ENCODE results near the gene C2CD4D. TPM values are rescaled to one million over a fixed set of nuclear protein-coding genes. Genes with fewer than 3 reads are reported as not detected.
A peak's percentile ranks its signal among the peaks of the same experiment; 100 is the strongest.
"Not testable (repeated sequence)": the region's sequence is repeated elsewhere in the genome, so short reads cannot be mapped to it uniquely, and the experiment has no call there.

Gene C2CD4D
- total RNA-seq, 3 donors from 2014 or later: 0.33 to 0.90 (median 0.87) TPM

DNA sequence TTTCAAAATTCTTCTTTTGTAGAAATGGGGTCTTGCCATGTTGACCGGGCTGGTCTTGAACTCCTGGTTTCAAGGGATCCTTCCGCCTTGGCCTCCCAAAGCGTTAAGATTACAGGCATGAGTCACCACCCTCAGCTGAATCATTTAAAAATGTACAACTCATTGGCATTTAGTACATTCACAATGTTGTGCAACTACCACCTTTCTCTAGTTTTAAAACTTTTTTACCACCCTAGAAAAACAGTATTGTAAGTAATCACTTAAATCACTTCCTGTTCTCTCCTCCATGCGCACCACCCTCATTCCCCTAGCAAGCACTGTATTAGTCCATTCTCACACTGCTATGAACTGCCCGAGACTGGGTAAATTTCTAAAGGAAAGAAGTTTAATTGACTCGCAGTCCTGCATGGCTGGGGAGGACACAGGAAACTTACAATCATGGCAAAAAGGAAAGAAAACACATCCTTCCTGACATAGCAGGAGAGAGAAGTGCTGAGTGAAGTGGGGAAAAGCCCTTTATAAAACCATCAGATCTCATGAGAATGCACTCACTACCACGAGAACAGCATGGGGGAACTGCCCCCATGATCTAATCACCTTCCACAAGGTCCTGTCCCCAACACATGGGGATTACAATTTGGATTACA lies 28.3 kb upstream of the C2CD4D start:
- Mint-ChIP-seq H3K4me3 (no peak overlapping the region), H3K9me3 (no peaks in the 10 kb centered on the region), H3K36me3 (ENCODE audit: insufficient read depth) (peaks cover 3% of the 10 kb centered on the region), H3K4me1 (ENCODE audit: low read depth) (peaks cover 3% of the 10 kb centered on the region), H3K27me3 (ENCODE audit: low read depth) (no peaks in the 10 kb centered on the region)
- ATAC-seq (peak; percentile 27 to 48), DNase-seq (no peak)

DNA sequence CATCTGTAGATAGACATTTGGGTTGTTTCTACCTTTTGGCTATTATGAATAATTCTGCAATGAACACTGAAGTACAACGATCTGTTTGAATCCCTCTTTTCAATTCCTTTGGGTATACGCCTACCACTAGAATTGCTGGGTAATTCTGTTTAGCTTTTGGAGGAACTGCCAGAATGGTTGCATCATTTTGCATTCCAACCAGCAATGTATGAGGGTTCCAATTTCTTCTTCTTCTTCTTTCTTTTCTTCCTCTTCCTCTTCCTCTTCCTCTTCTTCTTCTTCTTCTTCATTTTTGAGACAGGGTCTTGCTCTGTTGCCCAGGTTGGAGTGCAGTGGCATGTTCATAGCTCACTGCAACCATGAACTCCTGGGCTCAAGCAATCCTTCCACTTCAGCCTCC lies 27.7 kb upstream of the C2CD4D start:
- no peak for DNase-seq
- Mint-ChIP-seq H3K4me3 (no peak overlapping the region), H3K36me3 (ENCODE audit: insufficient read depth) (peaks cover 2% of the 10 kb centered on the region), H3K4me1 (ENCODE audit: low read depth) (peaks cover 3% of the 10 kb centered on the region), H3K9me3 (no peaks in the 10 kb centered on the region), H3K27me3 (ENCODE audit: low read depth) (no peaks in the 10 kb centered on the region)
- ATAC-seq: no peak

DNA sequence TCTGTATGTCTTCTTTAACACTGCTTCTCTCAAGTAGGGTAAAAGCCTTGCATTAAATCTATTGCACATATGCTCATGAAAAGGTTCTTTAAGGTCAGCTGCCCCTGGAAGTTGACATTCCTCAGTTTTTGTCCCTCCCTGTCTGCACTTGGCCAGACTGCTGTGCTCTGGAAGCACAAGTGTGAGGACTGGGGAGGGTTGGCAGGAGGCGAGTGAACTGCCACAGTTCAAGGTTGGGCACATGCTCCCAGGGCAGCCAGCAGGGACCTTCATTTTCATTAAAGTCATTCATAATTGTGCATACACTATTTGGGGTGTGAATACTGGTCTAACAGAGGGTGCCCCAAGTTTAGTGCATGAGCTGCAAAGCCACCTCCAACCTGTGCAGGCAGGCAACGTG lies 24.8 kb upstream of the C2CD4D start:
- Mint-ChIP-seq H3K36me3 (ENCODE audit: insufficient read depth) (no peaks in the 10 kb centered on the region), H3K4me3 (no peak overlapping the region), H3K9me3 (no peaks in the 10 kb centered on the region), H3K4me1 (ENCODE audit: low read depth) (peaks cover 3% of the 10 kb centered on the region), H3K27me3 (ENCODE audit: low read depth) (no peaks in the 10 kb centered on the region)
- DNase-seq (no peak), ATAC-seq (no peak)

GRCh38 chr1:151862604-151863003 lies 23.0 kb upstream of the C2CD4D start:
- no peak for DNase-seq
- no peaks in the 10 kb centered on the region for H3K4me1 Mint-ChIP-seq (ENCODE audit: low read depth)
- no peak overlapping the region for H3K4me3 Mint-ChIP-seq
- H3K9me3 Mint-ChIP-seq: no peaks in the 10 kb centered on the region
- no peak for ATAC-seq
- no peaks in the 10 kb centered on the region for H3K27me3 Mint-ChIP-seq (ENCODE audit: low read depth)
- H3K36me3 Mint-ChIP-seq (ENCODE audit: insufficient read depth): no peaks in the 10 kb centered on the region

DNA sequence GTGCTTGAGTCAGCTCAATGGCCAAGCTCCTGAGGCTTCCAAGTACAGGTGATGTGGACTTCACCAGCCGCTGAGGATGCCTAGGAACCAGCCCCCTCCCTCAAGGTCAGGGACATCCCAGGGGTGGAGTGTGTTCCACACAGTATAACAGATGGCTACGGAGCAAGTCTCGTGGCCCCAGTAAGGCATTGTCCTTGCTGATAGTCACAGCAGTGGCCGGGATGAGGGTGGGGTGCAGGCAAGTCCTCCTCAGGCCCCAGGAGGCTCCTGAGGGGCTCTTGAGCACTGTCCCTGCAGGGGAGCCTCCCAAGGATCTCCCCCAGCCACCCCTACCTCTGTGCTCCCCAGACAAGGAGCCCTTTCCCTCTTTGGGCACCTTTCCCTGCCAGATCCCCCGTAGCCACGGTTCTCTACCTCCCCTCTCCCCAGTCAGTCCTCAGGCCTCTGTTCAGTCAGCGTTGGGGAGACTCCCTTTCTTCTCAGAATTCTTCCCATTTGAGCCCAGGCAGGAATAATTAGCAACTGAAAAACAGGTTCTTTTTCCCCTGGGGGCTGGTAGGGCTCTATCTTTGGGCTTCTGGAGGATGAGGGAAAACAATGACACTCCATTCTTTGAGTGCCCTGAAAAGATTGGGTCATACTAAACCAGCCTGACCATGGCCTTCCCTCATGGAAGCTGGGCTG lies 21.0 kb upstream of the C2CD4D start:
- ATAC-seq (no peak), DNase-seq (no peak)
- Mint-ChIP-seq H3K36me3 (ENCODE audit: insufficient read depth) (no peaks in the 10 kb centered on the region), H3K9me3 (no peaks in the 10 kb centered on the region), H3K4me3 (no peak overlapping the region), H3K4me1 (ENCODE audit: low read depth) (no peaks in the 10 kb centered on the region), H3K27me3 (ENCODE audit: low read depth) (no peaks in the 10 kb centered on the region)

DNA sequence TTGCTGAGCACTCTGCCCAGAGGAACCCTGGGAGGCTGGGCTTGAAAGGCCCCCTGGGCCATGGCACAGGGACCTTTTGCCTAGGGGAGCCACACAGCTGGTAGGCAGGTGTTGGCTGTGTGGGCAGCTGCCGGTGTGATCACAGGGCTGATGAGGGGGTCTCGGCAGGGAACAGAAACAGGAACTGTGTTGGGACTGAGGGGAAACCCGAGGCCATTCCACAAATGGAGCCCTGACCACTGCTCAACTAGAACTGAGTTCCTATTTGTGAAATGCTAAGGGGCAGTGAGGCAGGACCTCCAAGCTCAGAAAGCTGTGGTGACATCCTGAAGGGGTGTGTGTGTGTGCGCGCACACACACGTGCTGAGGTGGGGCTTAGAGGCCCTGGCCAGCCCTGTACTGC lies 20.3 kb upstream of the C2CD4D start:
- H3K9me3 Mint-ChIP-seq: no peaks in the 10 kb centered on the region
- no peaks in the 10 kb centered on the region for H3K4me1 Mint-ChIP-seq (ENCODE audit: low read depth)
- H3K4me3 Mint-ChIP-seq: no peak overlapping the region
- DNase-seq (no peak), ATAC-seq (no peak)
- no peaks in the 10 kb centered on the region for H3K36me3 Mint-ChIP-seq (ENCODE audit: insufficient read depth)
- H3K27me3 Mint-ChIP-seq (ENCODE audit: low read depth): no peaks in the 10 kb centered on the region

DNA sequence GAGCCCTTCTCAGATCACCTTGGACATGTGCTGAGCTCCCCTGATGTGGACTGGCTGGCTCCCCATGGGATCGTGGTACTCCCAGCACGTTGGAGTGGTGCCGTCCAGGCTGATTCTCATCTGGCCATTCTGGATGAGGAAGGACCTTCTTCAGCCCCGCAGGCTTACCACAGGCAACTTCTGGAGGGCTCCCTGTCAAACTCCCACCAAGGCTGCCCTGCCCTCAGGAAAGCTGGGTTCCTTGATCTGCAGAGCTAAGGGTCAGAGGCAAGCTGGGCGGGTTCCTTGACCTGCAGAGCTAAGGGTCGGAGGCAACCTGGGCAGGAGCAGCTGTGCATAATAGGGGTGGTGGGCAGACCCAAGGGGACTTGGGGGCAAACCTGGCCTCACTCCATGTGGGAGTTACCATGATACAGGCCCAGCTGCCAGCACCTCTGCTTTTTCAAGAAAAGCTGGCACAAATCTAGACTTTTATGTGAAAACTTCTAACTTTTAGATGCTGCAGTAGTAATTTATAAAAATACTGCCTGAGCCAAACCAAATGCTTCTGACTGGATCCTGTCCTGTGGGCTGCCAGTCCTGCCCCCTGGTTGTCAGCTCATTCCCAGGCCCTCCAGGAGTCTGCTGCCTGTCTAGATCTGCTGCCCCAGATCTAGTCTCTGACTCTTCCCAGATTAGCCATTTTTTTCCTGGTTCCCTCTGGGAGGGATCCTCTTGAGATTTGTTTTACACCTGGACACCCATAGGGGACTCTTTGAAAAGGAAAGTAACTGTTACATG lies 19.5 kb upstream of the C2CD4D start:
- no peak for ATAC-seq
- no peaks in the 10 kb centered on the region for H3K4me1 Mint-ChIP-seq (ENCODE audit: low read depth)
- no peaks in the 10 kb centered on the region for H3K27me3 Mint-ChIP-seq (ENCODE audit: low read depth)
- no peaks in the 10 kb centered on the region for H3K9me3 Mint-ChIP-seq
- no peak overlapping the region for H3K4me3 Mint-ChIP-seq
- DNase-seq: no peak
- no peaks in the 10 kb centered on the region for H3K36me3 Mint-ChIP-seq (ENCODE audit: insufficient read depth)

DNA sequence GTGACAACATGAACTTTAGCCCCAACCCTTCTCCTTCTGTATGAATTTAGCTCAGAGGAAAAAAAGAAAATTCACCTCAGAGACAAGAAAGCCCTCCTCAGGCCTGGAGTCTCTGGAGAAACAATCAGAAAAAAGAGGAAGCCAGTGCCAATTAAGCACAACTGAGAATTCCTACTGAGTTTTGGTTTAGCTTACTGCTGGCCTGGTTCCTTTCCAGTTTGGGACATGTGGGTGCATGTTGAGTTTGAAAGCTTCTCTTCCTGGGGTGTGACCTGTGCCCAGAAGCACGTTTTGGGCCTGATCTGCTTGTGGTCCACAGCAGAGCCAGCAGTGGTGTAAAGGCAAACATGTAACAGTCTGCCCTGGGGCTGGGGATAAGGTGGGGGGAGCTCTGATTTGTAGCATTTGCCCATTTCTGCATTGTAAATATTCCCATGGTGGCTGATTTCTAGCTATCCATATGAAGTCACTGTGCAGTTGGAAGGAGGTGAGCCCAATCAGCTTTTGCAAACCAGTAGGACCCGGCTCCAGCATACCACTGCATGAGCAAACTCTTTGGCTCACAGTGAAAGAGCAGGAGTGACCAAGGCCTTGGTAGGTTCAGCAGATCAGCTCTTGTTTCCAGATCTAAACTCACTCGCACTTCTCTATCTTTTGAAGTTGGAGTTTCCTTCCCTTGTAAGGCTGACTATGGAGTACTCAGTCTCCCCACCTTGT lies 18.6 kb upstream of the C2CD4D start:
- Mint-ChIP-seq H3K27me3 (ENCODE audit: low read depth) (no peaks in the 10 kb centered on the region), H3K36me3 (ENCODE audit: insufficient read depth) (no peaks in the 10 kb centered on the region), H3K4me3 (no peak overlapping the region), H3K4me1 (ENCODE audit: low read depth) (no peaks in the 10 kb centered on the region), H3K9me3 (no peaks in the 10 kb centered on the region)
- ATAC-seq (no peak), DNase-seq (no peak)

DNA sequence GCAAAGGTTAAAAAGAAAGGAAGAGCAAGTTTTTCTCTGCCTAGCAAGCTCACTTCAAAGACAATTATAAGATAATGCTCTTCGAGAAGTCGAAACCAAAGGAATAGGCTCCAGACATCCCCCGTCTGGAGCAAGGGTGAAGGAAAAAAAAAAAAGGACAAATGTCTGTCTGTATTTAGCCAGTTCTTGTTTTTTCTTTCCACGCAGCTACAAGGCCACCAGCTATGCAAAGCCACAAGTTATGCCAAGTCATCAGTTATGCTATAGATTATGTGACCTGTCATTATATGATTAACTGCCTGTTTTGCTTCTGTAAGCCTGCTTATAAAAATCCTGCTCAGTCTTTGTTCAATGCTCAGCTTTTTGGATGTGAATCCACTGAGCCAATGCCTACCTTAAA lies 16.3 kb upstream of the C2CD4D start:
- no peak for ATAC-seq
- no peaks in the 10 kb centered on the region for H3K9me3 Mint-ChIP-seq

DNA sequence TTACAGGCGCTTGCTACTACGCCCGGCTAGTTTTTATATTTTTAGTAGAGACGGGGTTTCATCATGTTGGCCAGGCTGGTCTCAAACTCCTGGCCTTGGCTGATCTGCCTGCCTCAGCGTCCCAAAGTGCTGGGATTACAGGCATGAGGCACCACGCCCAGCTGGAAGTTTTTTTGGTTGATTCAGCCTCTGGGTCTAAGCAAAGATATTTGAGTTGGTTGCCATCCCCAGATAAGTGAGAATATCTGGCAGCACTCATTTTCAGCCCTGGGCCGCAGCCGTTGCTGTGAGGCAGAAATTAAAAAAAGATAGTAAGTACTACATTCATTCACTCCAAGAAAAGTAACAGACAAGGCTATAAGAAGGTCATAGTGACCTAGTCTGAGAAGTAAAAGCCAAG lies 15.9 kb upstream of the C2CD4D start:
- not testable (repeated sequence) for ATAC-seq; H3K36me3 Mint-ChIP-seq (ENCODE audit: insufficient read depth); DNase-seq; H3K4me3 Mint-ChIP-seq; H3K9me3 Mint-ChIP-seq; H3K27me3 Mint-ChIP-seq (ENCODE audit: low read depth); H3K4me1 Mint-ChIP-seq (ENCODE audit: low read depth)

More for the DNA sequence above, 16.3 kb upstream of the C2CD4D start:
- no peaks in the 10 kb centered on the region for H3K4me1 Mint-ChIP-seq (ENCODE audit: low read depth)
- H3K27me3 Mint-ChIP-seq (ENCODE audit: low read depth): no peaks in the 10 kb centered on the region
- DNase-seq: no peak
- H3K36me3 Mint-ChIP-seq (ENCODE audit: insufficient read depth): peaks cover 4% of the 10 kb centered on the region
- no peak overlapping the region for H3K4me3 Mint-ChIP-seq

GRCh38 chr1:151854658-151855057 lies 15.0 kb upstream of the C2CD4D start:
- DNase-seq: no peak
- H3K27me3 Mint-ChIP-seq (ENCODE audit: low read depth): no peaks in the 10 kb centered on the region
- peaks cover 9% of the 10 kb centered on the region for H3K36me3 Mint-ChIP-seq (ENCODE audit: insufficient read depth)
- ATAC-seq: no peak
- H3K4me3 Mint-ChIP-seq: no peak overlapping the region
- H3K9me3 Mint-ChIP-seq: no peaks in the 10 kb centered on the region
- no peaks in the 10 kb centered on the region for H3K4me1 Mint-ChIP-seq (ENCODE audit: low read depth)

DNA sequence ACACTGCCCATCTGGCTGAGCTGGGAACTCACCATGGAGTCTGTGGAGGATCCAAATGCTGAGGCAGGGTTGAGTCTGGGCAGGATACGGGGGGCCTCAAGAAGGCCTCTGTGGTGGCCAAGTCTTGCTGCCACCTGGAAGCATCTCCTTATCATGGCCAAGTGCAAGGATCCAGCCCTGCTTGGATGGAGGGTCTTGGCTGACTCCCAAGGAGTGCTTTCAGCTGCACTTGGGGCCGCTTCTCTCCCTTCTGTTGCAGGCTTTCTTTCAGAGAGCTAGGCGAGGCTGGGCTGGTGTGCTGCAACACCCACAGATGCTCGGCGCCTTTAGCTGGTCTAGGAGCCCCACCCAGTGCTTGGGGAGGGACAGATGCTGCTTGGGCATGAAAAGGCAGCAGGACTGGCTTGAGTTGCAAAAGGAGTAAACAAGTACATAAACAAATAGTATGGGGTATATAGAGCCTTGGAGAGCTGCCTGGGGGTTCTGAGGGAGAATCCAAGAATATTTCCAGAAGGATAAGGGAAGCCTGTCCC lies 13.9 kb upstream of the C2CD4D start, which contains the start of gene THEM5:
TSS of gene THEM5 (minus strand) at position 302 of the 533 bp plus-strand sequence. CDS start at position 155, 147 bp downstream.
- Mint-ChIP-seq H3K9me3 (no peaks in the 10 kb centered on the region), H3K4me1 (ENCODE audit: low read depth) (peaks cover 10% of the 10 kb centered on the region), H3K36me3 (ENCODE audit: insufficient read depth) (peaks cover 14% of the 10 kb centered on the region), H3K4me3 (no peak within 1 kb of the TSS), H3K27me3 (ENCODE audit: low read depth) (no peaks in the 10 kb centered on the region)
- ATAC-seq (no peak), DNase-seq (no peak)

DNA sequence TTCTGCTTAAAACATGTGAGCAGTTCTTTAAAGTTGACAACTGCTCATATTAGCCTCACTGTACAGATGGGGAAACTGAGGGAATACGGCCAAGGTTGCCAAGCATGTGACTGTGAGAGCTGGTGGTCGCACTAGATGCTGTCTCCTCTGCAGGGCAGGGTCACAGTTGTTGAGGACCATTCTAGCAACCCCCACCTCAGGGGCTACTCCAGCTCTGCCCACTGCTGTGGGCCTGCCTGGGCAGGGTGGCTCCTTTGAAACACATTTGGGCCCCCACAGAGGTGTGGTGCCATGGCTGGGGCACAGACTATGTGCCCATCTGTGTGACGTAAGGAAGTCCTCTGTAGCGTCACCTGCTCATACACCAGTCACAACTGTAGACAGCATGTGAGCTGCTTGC lies 13.1 kb upstream of the C2CD4D start:
- DNase-seq (no peak), ATAC-seq (no peak)
- Mint-ChIP-seq H3K4me3 (no peak overlapping the region), H3K27me3 (ENCODE audit: low read depth) (no peaks in the 10 kb centered on the region), H3K4me1 (ENCODE audit: low read depth) (peaks cover 15% of the 10 kb centered on the region), H3K36me3 (ENCODE audit: insufficient read depth) (peaks cover 14% of the 10 kb centered on the region), H3K9me3 (no peaks in the 10 kb centered on the region)

DNA sequence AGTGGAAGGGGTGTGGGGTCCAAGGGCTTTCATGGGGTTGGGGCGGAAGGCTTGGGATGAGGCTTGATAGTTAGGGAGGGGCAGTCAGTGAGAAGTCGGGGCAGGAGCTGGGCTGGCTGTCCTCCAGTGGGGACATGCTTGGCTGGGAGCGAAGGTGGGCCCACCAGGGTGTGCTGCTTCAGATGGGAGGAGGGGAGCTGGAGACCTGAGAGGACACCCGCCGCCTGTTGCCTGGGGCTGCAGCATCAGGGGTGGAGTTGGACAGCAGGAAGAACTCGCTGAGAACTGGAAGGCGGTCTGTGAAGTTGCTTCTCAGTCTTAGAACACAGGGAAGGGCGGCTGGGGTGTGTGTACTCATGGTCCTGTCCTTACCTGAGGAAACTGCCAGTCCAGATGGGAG lies 12.3 kb upstream of the C2CD4D start:
- no peaks in the 10 kb centered on the region for H3K9me3 Mint-ChIP-seq
- H3K36me3 Mint-ChIP-seq (ENCODE audit: insufficient read depth): peaks cover 14% of the 10 kb centered on the region
- DNase-seq: no peak
- peaks cover 16% of the 10 kb centered on the region for H3K4me1 Mint-ChIP-seq (ENCODE audit: low read depth)
- no peak overlapping the region for H3K4me3 Mint-ChIP-seq
- H3K27me3 Mint-ChIP-seq (ENCODE audit: low read depth): no peaks in the 10 kb centered on the region
- no peak for ATAC-seq
